Measurements from ENCODE around the gene TNFRSF17. TPM values are rescaled to one million over a fixed set of nuclear protein-coding genes. Genes with fewer than 3 reads are reported as not detected.

TNFRSF17 gene
- total and polyA plus RNA-seq, 2 of the 8 experiments (the other 6 are each of a cell fraction or from before 2014, with no cell fraction given): not detected

DNA sequence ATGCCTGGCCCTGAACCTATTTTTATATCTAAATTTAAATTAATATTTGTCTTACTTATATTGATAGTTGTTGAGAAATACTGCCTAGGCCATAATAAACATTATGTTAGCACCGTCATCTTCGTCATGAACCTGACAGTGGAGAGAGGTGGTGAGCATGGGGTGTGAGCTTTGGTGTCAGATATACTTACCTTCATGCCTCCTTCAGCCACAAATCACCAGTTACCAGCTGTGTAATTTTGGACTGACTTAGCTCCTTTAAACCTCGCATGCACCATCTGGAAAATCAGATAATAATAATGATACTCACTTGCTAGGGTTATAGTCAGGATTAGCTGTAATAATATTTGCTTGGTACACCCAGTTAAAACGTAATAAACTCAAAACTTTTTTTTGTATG, 46.6 kb downstream of the TNFRSF17 start:
- ChIA-PET CTCF (ENCODE audit: partially characterized antibody) (no interaction called here), POLR2A (ENCODE audit: partially characterized antibody) (no interaction called here)
- no peak overlapping the region for H4K91ac ChIP-seq (replicated peaks; ENCODE audit: insufficient read length, low read length)
- no peak overlapping the region for H3K4me2 ChIP-seq (ENCODE audit: insufficient read depth in 1 of 2, low read depth in 2 of 2, low read length in 2 of 2)
- no peak overlapping the region for H3K18ac ChIP-seq (ENCODE audit: extremely low read depth, low read length)
- no peaks in the 10 kb centered on the region for H3K79me1 ChIP-seq (ENCODE audit: low read depth, low read length)
- H2BK5ac ChIP-seq (ENCODE audit: low read depth, low read length): no peak overlapping the region
- no peak overlapping the region for H4K5ac ChIP-seq (ENCODE audit: insufficient read length, low read depth, low read length)
- no peaks in the 10 kb centered on the region for H4K20me1 ChIP-seq (replicated peaks in 1 of 2; ENCODE audit: control insufficient read depth in 1 of 2, insufficient read depth in 2 of 2, low read length in 2 of 2)
- H3K4me1 ChIP-seq (replicated peaks in 1 of 4; ENCODE audit: control insufficient read depth in 3 of 4, insufficient read depth in 4 of 4, low read length in 3 of 4): no peaks in the 10 kb centered on the region
- 88% methylated on average over 4 of the region's 4 CpGs; no CpG with 5 or more reads in 1 of the 2 experiments for WGBS, 2 experiments (ENCODE audit: extremely low coverage in 1 of 2, insufficient coverage in 1 of 2, insufficient read length in 1 of 2, insufficient replicate concordance in 2 of 2, low coverage in 1 of 2, low lambda C conversion rate in 2 of 2, missing lambda C conversion rate in 1 of 2)
- H3K79me2 ChIP-seq (ENCODE audit: control insufficient read depth in 1 of 2, insufficient read depth in 2 of 2, low read length in 2 of 2): no peaks in the 10 kb centered on the region
- H3K4me3 ChIP-seq (ENCODE audit: extremely low read depth in 1 of 4, insufficient read depth in 2 of 4, low read depth in 3 of 4, low read length in 4 of 4): no peak overlapping the region
- DNase-seq (ENCODE audit: low read depth in 1 of 2, low spot score in 2 of 2): no peak
- no peak overlapping the region for H2BK120ac ChIP-seq (replicated peaks; ENCODE audit: low read depth, low read length)
- no peaks in the 10 kb centered on the region for H3K27me3 ChIP-seq (replicated peaks in 1 of 4; ENCODE audit: control insufficient read depth in 3 of 4, extremely low read depth in 1 of 4, insufficient read depth in 3 of 4, low read length in 3 of 4)
- no peak overlapping the region for H2AFZ ChIP-seq (ENCODE audit: low read length)
- no peak overlapping the region for H2BK20ac ChIP-seq (ENCODE audit: low read length)
- no peak overlapping the region for H2AK5ac ChIP-seq (ENCODE audit: low read depth, low read length)
- H3K9ac ChIP-seq (replicated peaks in 1 of 4; ENCODE audit: extremely low read depth in 1 of 4, low read depth in 3 of 4, low read length in 3 of 4): no peak overlapping the region
- H2BK12ac ChIP-seq (ENCODE audit: low read depth, low read length): no peak overlapping the region
- H3K23ac ChIP-seq (ENCODE audit: insufficient read length): no peak overlapping the region
- no peak overlapping the region for H3K4ac ChIP-seq (replicated peaks; ENCODE audit: insufficient read length, low read depth, low read length)
- H2BK15ac ChIP-seq (ENCODE audit: low read length): no peak overlapping the region
- no peaks in the 10 kb centered on the region for H3K9me3 ChIP-seq (ENCODE audit: insufficient read depth in 2 of 2, low read depth in 1 of 2, low read length in 1 of 2)
- no peak for FAIRE-seq
- H3K23me2 ChIP-seq (ENCODE audit: low read depth, low read length): 0 out of 2 replicates have a peak, but pooled peaks cover 2% of the 10 kb centered on the region
- no peak overlapping the region for H3K27ac ChIP-seq (ENCODE audit: low read depth, low read length)
- H3K36me3 ChIP-seq (ENCODE audit: control insufficient read depth in 2 of 4, insufficient read depth in 4 of 4, low read length in 3 of 4): no peaks in the 10 kb centered on the region
- H3K56ac ChIP-seq (replicated peaks; ENCODE audit: insufficient read length, low read depth, low read length): no peak overlapping the region
- TF ChIP-seq TEAD4 (IDR thresholded peaks at IDR 0.05; ENCODE audit: low read depth, low read length): no peak
- TF ChIP-seq SP1 (IDR thresholded peaks at IDR 0.05; ENCODE audit: low read depth, low read length): no peak
- TF ChIP-seq CTBP2 (IDR thresholded peaks at IDR 0.05; ENCODE audit: borderline replicate concordance, insufficient read depth, insufficient read length, low read length): no peak
- no peak for TF ChIP-seq ZNF274 (IDR thresholded peaks at IDR 0.05; ENCODE audit: borderline replicate concordance, extremely low read depth, low read length)
- TF ChIP-seq, protein P1, sequence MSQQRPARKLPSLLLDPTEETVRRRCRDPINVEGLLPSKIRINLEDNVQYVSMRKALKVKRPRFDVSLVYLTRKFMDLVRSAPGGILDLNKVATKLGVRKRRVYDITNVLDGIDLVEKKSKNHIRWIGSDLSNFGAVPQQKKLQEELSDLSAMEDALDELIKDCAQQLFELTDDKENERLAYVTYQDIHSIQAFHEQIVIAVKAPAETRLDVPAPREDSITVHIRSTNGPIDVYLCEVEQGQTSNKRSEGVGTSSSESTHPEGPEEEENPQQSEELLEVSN (IDR thresholded peaks at IDR 0.05): no peak
- no peak overlapping the region for H3K14ac ChIP-seq (ENCODE audit: insufficient read length)
- H4K8ac ChIP-seq (ENCODE audit: extremely low read depth, insufficient read depth, low read length): no peak overlapping the region

All from H1 (cell line).